Coronary artery (tissue), 2 donors: ENCODE data around the gene LDAH.

Experiments
- DNase-seq: peaks from one replicate; pipeline ENCODE4 v3.0.0-alpha.2; 2017; ENCODE audit warnings: low spot score
- H3K27ac ChIP-seq, 2 donors: fragments of 200-600 bp; sonication (generic); one replicate each; pipeline ENCODE4 v1.5.1; 2016 to 2019
- H3K4me3 ChIP-seq: fragments of 200-600 bp; sonication (generic); 2 replicates; pipeline ENCODE4 v1.5.1; 2016; ENCODE audit warnings: mild to moderate bottlenecking, moderate library complexity
- CTCF ChIP-seq: fragments of 200-600 bp; sonication (generic); IDR thresholded peaks from one replicate; pipeline ENCODE4 v1.5.1; 2019; ENCODE audit warnings: antibody characterized with exemption

Gene LDAH

GRCh38 chr2:20707601-20708000 lies 115.3 kb downstream of the LDAH start:
- no peak for TF ChIP-seq CTCF
- no peak overlapping the region for H3K27ac ChIP-seq
- H3K4me3 ChIP-seq, result no peak overlapping the region
- DNase-seq, result no peak

GRCh38 chr2:20706786-20707185 lies 116.1 kb downstream of the LDAH start:
- H3K4me3 ChIP-seq, result no peak overlapping the region
- no peak overlapping the region for H3K27ac ChIP-seq
- no peak for DNase-seq
- no peak for TF ChIP-seq CTCF

GRCh38 chr2:20706217-20706616 lies 116.7 kb downstream of the LDAH start:
- no peak for DNase-seq
- Histone ChIP-seq H3K27ac (no peak overlapping the region), H3K4me3 (no peak overlapping the region)
- no peak for TF ChIP-seq CTCF

- DNase-seq, result no peak
- no peak overlapping the region for H3K4me3 ChIP-seq
- TF ChIP-seq CTCF, result no peak
- H3K27ac ChIP-seq, result no peak overlapping the region
These were observed 118.0 kb downstream of the LDAH start for GRCh38 chr2:20704886-20705285.

- no peak for DNase-seq
- H3K27ac ChIP-seq, result no peak overlapping the region
- no peak for TF ChIP-seq CTCF
- H3K4me3 ChIP-seq, result no peak overlapping the region
These were observed 120.3 kb downstream of the LDAH start for GRCh38 chr2:20702563-20702962.

- no peak for DNase-seq
- H3K27ac ChIP-seq, result peak overlapping the region in 1 of 2 donors; percentile 59
- no peak for TF ChIP-seq CTCF
- peak overlapping the region; percentile 24 for H3K4me3 ChIP-seq
These were observed 123.8 kb downstream of the LDAH start for GRCh38 chr2:20698916-20699613.

GRCh38 chr2:20697322-20697934 lies 125.5 kb downstream of the LDAH start:
- no peak overlapping the region for H3K4me3 ChIP-seq
- no peak for DNase-seq
- no peak for TF ChIP-seq CTCF
- H3K27ac ChIP-seq, result no peak overlapping the region
